ENCODE data around the gene CIITA.

The CIITA gene

DNA sequence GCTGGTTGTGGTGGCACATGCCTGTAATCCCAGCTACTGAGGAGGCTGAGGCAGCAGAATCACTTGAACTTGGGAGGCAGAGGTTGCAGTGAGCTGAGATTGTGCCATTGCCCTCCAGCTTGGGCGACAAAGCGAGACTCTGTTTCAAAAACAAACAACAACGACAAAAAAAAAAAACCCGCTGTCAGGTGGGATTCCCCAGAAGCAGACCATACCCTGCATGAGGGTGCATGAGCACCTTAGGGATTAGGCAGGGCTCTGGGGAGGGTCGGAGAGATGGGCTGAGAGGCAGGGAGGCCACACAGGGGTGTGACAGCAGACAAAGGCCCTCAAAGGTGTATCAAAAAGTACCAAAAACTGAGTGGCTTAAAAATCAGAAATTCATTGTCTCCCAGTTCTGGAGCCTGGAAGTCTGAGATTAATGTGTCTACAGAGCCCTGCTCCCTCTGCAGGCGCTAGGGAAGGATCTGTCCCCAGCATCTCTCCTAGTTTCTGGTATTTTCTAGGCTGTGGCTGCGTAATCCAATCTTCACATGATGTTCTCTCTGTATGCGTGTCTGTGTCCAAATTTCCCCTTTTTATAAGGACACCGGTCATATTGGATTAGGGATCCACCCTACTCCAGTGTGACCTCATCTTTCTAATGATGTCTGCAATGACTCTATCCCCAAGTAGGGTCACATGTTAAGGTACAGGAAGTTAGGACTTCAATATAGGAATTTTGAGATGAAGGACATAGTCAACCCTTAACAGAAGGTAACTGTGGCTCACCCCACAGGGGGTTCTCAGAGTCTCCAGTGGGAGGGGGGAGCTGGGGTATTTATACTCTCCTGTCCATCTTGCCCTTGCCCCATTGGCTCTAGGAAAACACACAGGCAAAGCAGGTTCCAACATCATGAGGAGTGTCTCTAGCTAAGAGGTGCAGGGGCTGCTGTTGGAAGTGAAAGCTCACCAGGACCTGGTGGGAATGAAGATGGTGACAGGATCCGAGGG lies 44.8 kb upstream of the CIITA start:
- no peaks in the 10 kb centered on the region for H3K36me3 ChIP-seq
- DNase-seq = no peak
- no peaks in the 10 kb centered on the region for H3K27me3 ChIP-seq
- no peak overlapping the region for H3K4me3 ChIP-seq (ENCODE audit: low read depth, low read length)
- 0 out of 2 replicates have a peak, but pooled peaks cover 4% of the 10 kb centered on the region for H3K4me1 ChIP-seq
- TF ChIP-seq, protein P1, sequence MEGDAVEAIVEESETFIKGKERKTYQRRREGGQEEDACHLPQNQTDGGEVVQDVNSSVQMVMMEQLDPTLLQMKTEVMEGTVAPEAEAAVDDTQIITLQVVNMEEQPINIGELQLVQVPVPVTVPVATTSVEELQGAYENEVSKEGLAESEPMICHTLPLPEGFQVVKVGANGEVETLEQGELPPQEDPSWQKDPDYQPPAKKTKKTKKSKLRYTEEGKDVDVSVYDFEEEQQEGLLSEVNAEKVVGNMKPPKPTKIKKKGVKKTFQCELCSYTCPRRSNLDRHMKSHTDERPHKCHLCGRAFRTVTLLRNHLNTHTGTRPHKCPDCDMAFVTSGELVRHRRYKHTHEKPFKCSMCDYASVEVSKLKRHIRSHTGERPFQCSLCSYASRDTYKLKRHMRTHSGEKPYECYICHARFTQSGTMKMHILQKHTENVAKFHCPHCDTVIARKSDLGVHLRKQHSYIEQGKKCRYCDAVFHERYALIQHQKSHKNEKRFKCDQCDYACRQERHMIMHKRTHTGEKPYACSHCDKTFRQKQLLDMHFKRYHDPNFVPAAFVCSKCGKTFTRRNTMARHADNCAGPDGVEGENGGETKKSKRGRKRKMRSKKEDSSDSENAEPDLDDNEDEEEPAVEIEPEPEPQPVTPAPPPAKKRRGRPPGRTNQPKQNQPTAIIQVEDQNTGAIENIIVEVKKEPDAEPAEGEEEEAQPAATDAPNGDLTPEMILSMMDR (IDR thresholded peaks at IDR 0.05; ENCODE audit: low read depth, low read length) = no peak
- no peaks in the 10 kb centered on the region for H3K9me3 ChIP-seq

DNA sequence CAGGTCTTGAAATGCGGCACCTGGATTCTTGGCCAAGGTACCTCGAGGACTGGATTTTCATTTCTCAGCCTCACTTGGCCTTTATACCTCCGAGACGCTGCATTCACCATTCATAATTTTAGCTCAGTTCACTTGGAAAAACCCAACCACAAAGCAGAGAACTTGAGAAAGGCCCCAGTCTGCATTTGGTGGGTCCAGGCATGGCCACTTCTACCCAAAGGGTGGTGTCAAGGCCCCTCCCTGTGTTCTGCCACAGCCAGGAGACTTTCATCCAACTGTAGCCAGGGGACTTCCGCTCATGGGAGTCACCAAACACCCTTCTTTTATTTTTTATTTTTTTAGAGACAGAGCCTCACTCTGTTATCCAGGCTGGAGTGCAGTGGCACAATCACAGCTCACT lies 43.7 kb upstream of the CIITA start:
- DNase-seq = no peak

DNA sequence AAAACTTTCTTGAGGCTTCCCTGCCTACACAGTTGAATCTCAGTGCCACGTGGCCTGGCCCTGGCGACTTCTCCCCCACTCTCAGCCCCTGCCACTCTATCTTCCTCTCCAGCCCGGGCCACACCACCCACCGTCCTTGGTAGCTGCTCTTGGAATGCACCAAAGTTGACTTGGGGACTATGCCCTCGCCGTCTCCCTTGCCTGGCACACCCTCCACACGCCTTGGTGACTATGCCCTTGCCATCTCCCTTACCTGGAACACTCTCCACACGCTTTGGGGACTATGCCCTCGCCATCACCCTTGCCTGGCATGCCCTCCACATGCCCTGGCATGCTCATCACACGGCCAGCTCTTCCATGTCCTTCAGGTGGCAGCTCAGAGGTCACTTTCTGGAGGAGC lies 42.9 kb upstream of the CIITA start:
- Histone ChIP-seq H3K9me3 (no peaks in the 10 kb centered on the region), H3K4me3 (ENCODE audit: low read depth, low read length) (no peak overlapping the region), H3K36me3 (no peaks in the 10 kb centered on the region), H3K4me1 (no peaks in the 10 kb centered on the region), H3K27me3 (no peaks in the 10 kb centered on the region)
- DNase-seq = no peak
- TF ChIP-seq, protein P1 (IDR thresholded peaks at IDR 0.05; ENCODE audit: low read depth, low read length) = no peak

More for the DNA sequence above, 43.7 kb upstream of the CIITA start:
- Histone ChIP-seq H3K36me3 (no peaks in the 10 kb centered on the region), H3K4me1 (0 out of 2 replicates have a peak, but pooled peaks cover 4% of the 10 kb centered on the region), H3K9me3 (no peaks in the 10 kb centered on the region), H3K4me3 (ENCODE audit: low read depth, low read length) (no peak overlapping the region), H3K27me3 (no peaks in the 10 kb centered on the region)
- TF ChIP-seq, protein P1 (IDR thresholded peaks at IDR 0.05; ENCODE audit: low read depth, low read length) = no peak

DNA sequence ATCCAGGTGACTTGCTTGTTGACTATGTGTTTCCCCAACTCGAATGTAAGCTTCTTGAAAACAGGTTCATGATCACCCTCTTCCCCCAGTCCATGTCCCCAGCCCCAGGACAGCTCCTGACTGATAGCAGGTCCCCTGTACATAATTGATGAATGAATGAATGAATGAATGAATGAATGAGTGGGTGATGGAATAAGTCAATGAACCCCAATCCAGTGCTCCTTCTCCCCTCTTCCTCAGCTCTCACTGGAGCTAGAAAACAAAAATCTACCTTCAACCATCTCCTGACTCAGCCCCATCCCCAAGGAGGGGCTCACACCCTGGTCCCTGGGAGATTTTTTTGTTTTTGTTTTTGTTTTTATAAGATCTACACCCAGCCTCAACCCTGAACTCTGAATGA lies 42.2 kb upstream of the CIITA start:
- Histone ChIP-seq H3K9me3 (no peaks in the 10 kb centered on the region), H3K4me3 (ENCODE audit: low read depth, low read length) (no peak overlapping the region), H3K4me1 (no peaks in the 10 kb centered on the region), H3K27me3 (no peaks in the 10 kb centered on the region), H3K36me3 (no peaks in the 10 kb centered on the region)
- no peak for DNase-seq
- TF ChIP-seq, protein P1 (IDR thresholded peaks at IDR 0.05; ENCODE audit: low read depth, low read length) = no peak

DNA sequence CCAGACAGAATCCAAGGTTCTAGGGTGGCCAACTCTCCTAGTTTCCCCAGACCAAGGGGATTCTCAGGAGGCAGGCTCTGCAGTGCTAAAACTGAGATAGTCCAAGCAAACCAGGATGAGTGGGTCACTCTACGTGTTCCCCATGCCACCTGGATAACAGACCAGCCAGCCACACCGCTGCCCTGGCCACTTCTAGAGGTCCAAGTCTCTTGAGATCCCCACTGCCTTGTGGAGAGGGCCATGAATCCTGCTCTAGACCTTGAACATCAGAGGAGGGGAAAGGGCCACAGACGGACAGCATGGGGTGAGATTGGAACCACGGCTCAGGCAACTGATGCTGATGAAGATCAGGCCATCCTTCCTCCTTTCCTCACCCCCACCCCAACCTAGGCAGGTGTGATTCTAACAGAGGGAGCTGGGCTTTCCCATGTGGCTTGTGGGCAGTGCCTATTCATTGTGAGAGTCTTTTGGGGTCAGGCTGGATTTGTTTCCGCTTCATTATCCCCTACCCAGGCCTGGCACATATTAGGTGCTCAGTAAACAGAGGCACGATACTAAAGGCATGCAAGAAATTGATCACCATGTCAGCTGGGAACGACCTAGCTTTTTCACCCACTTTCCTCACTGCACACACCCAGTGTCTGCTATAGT lies 41.6 kb upstream of the CIITA start:
- Histone ChIP-seq H3K36me3 (no peaks in the 10 kb centered on the region), H3K27me3 (0 out of 2 replicates have a peak, but pooled peaks cover 2% of the 10 kb centered on the region), H3K9me3 (no peaks in the 10 kb centered on the region), H3K4me3 (ENCODE audit: low read depth, low read length) (no peak overlapping the region), H3K4me1 (no peaks in the 10 kb centered on the region)
- DNase-seq = no peak
- TF ChIP-seq, protein P1 (IDR thresholded peaks at IDR 0.05; ENCODE audit: low read depth, low read length) = no peak

Measured in BE2C (cell line).